Activated CD8-positive, alpha-beta T cell treated with anti-CD3 and anti-CD28 coated beads for 36 hours (primary cell): ENCODE results near the gene PITPNB. TPM values are rescaled to one million over a fixed set of nuclear protein-coding genes. Genes with fewer than 3 reads are reported as not detected.
A peak's percentile ranks its signal among the peaks of the same experiment; 100 is the strongest.

Source experiments
- ATAC-seq: fragments of 200-7000 bp; cut with Tn5 transposase; one replicate; pipeline ENCODE4 v1.10.0; 2021; ENCODE audit warnings: mild to moderate bottlenecking, moderate library complexity
- CTCF ChIA-PET: fragments of 350-600 bp; sonication (Branson Sonifier 250); formaldehyde crosslinking; loops from one replicate; lab custom pipeline; 2021; ENCODE audit warnings: antibody characterized with exemption; lab: Charles Lee
- POLR2A ChIA-PET: fragments of 350-600 bp; sonication (Branson Sonifier 250); formaldehyde crosslinking; loops from one replicate; lab custom pipeline; 2021; ENCODE audit warnings: antibody characterized with exemption; lab: Charles Lee
- DNase-seq: peaks from one replicate; pipeline ENCODE4 v3.0.0-alpha.2; 2020
- H3K27ac Mint-ChIP-seq: one replicate; pipeline ENCODE4 v1.8.0; 2021; ENCODE audit warnings: mild to moderate bottlenecking, mixed read lengths
- H3K27me3 Mint-ChIP-seq: one replicate; pipeline ENCODE4 v1.8.0; 2021; ENCODE audit warnings: mixed read lengths
- H3K36me3 Mint-ChIP-seq: one replicate; pipeline ENCODE4 v1.8.0; 2021; ENCODE audit warnings: low read depth, mixed read lengths
- H3K4me1 Mint-ChIP-seq: one replicate; pipeline ENCODE4 v1.8.0; 2021; ENCODE audit warnings: low read depth, mixed read lengths
- H3K4me3 Mint-ChIP-seq: one replicate; pipeline ENCODE4 v1.8.0; 2021; ENCODE audit warnings: mild to moderate bottlenecking, moderate library complexity, mixed read lengths
- H3K9me3 Mint-ChIP-seq: one replicate; pipeline ENCODE4 v1.8.0; 2021; ENCODE audit warnings: mixed read lengths
- intact Hi-C: fragments of 100-400 bp; cut with micrococcal nuclease; formaldehyde crosslinking; loops from one replicate; pipeline ENCODE4 v1.10.0; 2022
- total RNA-seq, 2 experiments: library from RNA; stranded (reverse); gene quantifications; one replicate each; pipeline ENCODE4 v1.2.3, GENCODE V29; 2021
- TF ChIP-seq, protein P1 (sequence below): fragments of 200-600 bp; IDR thresholded peaks from one replicate; pipeline ENCODE4 v1.8.0; 2022; ENCODE audit warnings: antibody characterized with exemption, mild to moderate bottlenecking

Gene PITPNB
- total RNA-seq, 2 experiments from 2014 or later = 87.7 to 89.1 TPM

DNA sequence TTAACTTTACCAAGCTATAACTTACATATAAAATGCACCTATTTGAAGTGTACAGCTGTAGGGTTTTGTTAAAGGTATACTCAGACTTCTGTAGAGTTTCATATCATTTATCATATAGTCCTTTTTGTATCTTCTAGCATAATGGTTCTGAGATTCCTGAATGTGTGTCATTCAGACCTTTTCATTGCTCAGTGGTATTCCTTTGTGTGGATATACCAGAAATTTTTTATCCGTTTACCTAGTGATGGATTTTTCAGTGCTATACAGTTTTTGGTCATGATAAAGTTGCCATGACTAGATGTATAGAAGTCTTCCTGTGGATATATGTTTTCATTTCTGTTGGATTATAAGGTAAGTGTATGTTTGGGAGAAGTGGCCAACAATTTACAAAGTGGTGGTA lies 6.3 kb upstream of the PITPNB start:
- DNase-seq (no peak), ATAC-seq (no peak)
- ChIA-PET POLR2A (no interaction called here), CTCF (interaction anchor here (1.5 kb wide), 1 partner anchor 44 kb away, joined by 3 read pairs; no protein-coding TSS in a partner anchor)
- Mint-ChIP-seq H3K4me3 (no peak overlapping the region), H3K27me3 (no peaks in the 10 kb centered on the region), H3K4me1 (peaks cover 28% of the 10 kb centered on the region), H3K27ac (no peak overlapping the region), H3K36me3 (peaks cover 10% of the 10 kb centered on the region), H3K9me3 (peaks cover 2% of the 10 kb centered on the region)
- intact Hi-C loops = no loop called here
- TF ChIP-seq, protein P1, sequence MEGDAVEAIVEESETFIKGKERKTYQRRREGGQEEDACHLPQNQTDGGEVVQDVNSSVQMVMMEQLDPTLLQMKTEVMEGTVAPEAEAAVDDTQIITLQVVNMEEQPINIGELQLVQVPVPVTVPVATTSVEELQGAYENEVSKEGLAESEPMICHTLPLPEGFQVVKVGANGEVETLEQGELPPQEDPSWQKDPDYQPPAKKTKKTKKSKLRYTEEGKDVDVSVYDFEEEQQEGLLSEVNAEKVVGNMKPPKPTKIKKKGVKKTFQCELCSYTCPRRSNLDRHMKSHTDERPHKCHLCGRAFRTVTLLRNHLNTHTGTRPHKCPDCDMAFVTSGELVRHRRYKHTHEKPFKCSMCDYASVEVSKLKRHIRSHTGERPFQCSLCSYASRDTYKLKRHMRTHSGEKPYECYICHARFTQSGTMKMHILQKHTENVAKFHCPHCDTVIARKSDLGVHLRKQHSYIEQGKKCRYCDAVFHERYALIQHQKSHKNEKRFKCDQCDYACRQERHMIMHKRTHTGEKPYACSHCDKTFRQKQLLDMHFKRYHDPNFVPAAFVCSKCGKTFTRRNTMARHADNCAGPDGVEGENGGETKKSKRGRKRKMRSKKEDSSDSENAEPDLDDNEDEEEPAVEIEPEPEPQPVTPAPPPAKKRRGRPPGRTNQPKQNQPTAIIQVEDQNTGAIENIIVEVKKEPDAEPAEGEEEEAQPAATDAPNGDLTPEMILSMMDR = no peak

DNA sequence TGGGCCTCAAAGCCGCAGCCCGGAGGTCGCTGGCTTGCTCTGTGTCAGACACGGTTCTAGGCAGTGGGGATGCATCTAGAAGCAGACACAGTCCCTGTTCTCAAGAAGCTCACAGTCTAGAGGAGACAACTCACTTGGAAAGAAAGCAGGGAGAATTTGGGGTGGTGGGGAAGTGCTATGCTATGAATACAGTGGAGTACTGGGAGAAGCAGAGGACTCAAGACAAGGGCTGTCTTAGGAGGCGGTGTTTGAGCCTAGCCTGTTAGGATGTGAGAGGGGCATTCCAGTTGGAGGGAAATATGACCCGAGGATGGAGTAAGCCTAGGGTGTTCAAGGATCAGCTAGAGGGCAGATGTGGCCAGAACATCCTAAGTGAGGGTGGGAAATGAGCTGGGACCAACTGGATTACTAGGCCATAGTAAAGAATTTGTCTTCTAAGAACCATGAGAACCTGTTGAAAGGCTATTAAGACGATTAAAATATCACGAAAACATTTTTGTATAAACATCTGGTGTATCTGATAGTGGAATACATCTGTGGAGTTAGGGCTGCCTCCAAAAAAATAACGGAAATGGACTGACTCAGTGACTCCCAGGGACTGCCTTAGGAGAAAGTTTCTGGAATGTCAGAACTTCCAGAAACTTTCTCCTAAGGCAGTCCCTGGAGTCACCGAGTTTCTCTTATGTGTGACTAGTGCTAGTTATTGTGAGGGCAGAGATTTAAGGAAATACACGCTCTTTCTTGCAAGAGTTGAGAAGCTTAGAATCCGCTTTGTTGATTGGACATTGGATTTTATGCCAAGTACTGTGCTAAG lies 1.1 kb upstream of the PITPNB start:
- H3K4me3 Mint-ChIP-seq = peak overlapping the region; percentile 95
- POLR2A ChIA-PET = interaction anchor here (1.0 to 2.0 kb wide), 2 partner anchors 15 to 17 kb away, joined by 3 to 7 read pairs; no protein-coding TSS in a partner anchor
- peaks cover 37% of the 10 kb centered on the region for H3K36me3 Mint-ChIP-seq
- peak; percentile 47 for ATAC-seq
- TF ChIP-seq, protein P1 = no peak
- peaks cover 53% of the 10 kb centered on the region for H3K4me1 Mint-ChIP-seq
- DNase-seq = peak; percentile 74
- no peaks in the 10 kb centered on the region for H3K27me3 Mint-ChIP-seq
- CTCF ChIA-PET = interaction anchor here (1.0 to 2.4 kb wide), 6 partner anchors 34 to 1246 kb away, joined by 3 to 10 read pairs (median 4); partner anchors contain the start of genes CHEK2 and HSCB
- intact Hi-C loops = no loop called here
- H3K9me3 Mint-ChIP-seq = no peaks in the 10 kb centered on the region
- peak overlapping the region; percentile 99 for H3K27ac Mint-ChIP-seq

DNA sequence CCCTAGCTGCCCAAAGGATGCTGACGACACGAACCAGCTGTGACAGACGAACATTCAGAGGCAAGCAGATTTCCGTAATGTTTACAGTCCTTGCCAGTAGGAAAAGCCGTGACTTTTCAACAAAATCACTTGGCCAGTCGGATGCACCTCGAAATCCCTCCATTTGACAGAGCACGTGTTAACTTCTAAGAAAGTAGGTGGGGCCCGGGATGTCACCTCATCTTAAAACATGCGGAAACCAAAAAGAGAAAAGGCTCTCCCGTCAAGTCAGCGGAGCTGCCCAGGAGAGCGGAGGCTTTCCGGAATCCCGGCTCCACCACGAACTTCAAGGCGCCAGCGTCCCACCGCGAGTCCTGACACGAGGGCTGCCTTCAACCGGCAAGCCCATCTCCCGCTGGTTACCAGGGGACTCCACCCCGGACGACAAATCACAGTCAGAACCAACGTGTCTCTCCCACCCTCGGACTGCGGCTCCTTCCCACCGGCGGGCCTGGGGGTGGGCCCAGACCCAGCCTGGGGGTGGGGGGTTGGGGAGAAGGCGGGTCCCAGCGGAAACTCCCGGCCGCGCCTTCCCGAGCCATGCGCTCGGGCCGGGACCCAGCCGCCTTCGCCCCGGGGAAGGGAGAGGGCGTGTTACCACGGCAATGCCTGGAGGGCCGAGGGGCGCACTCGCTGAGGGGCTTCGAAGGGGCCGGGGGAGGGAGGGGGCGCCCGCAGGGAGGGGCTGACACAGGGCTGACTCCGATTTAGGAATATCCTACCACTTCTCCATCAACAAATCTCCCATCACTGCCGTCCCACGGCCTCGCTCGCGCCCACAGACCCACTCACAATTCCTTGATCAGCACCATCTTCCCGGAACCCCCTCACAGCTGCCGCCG lies 475 bp downstream of the PITPNB start:
- peak; percentile 40 for ATAC-seq
- TF ChIP-seq, protein P1 = no peak
- H3K27me3 Mint-ChIP-seq = no peaks in the 10 kb centered on the region
- intact Hi-C loops = no loop called here
- no peaks in the 10 kb centered on the region for H3K9me3 Mint-ChIP-seq
- ChIA-PET POLR2A (interaction anchor here (1.0 to 2.0 kb wide), 5 partner anchors 11 to 96 kb away, joined by 3 to 7 read pairs (median 5); no protein-coding TSS in a partner anchor), CTCF (interaction anchor here (1.2 to 2.4 kb wide), 3 partner anchors 32 to 823 kb away, joined by 3 to 10 read pairs (median 8); partner anchors contain the start of genes CHEK2 and HSCB)
- peak overlapping the region; percentile 95 for H3K4me3 Mint-ChIP-seq
- H3K36me3 Mint-ChIP-seq = peaks cover 42% of the 10 kb centered on the region
- peaks cover 67% of the 10 kb centered on the region for H3K4me1 Mint-ChIP-seq
- peak overlapping the region; percentile 99 for H3K27ac Mint-ChIP-seq
- DNase-seq = peak; percentile 72

DNA sequence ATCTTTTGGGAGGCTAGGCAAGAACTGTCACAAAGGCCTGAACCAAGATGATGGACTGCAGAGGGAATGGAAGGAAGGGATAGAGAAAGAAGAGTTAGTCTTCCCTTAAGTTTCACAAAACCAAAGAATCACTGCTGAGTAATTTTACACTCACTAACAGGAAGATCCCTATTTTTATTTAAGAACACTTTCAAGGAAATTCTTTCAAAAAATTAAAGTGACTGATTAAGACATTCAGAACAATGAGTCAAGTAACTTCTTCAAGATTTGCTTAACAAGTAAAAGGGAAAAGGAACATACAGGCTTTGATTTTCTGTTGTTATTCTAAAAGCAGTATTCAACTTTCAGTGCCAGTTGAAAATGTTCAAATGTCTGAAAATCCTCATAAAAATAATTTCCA lies 3.1 kb downstream of the PITPNB start:
- TF ChIP-seq, protein P1 = no peak
- Mint-ChIP-seq H3K27me3 (no peaks in the 10 kb centered on the region), H3K36me3 (peaks cover 49% of the 10 kb centered on the region), H3K4me1 (peaks cover 69% of the 10 kb centered on the region), H3K9me3 (no peaks in the 10 kb centered on the region), H3K4me3 (peak overlapping the region; percentile 8), H3K27ac (peak overlapping the region; percentile 8)
- DNase-seq (no peak), ATAC-seq (no peak)
- ChIA-PET CTCF (interaction anchor here (4.5 kb wide), 1 partner anchor 29 kb away, joined by 27 read pairs; no protein-coding TSS in a partner anchor), POLR2A (no interaction called here)
- intact Hi-C loops = no loop called here
